ENCODE measurements around the gene C6orf89. TPM values are rescaled to one million over a fixed set of nuclear protein-coding genes. Genes with fewer than 3 reads are reported as not detected.

The C6orf89 gene
- total RNA-seq, 1 experiment from 2014 or later, result 11.8 TPM

GRCh38 chr6:36904851-36905393 lies 19.2 kb downstream of the C6orf89 start:
- no peak overlapping the region for H3K56ac ChIP-seq (ENCODE audit: insufficient read length, low read depth, low read length)
- H4K5ac ChIP-seq (ENCODE audit: insufficient read length, low read depth, low read length), result no peak overlapping the region
- H3K23ac ChIP-seq (ENCODE audit: insufficient read length, low read depth, low read length), result no peak overlapping the region
- no peaks in the 10 kb centered on the region for H3K79me2 ChIP-seq (ENCODE audit: insufficient read depth, low read length)
- H2BK20ac ChIP-seq (ENCODE audit: low read depth, low read length, poor library complexity, severe bottlenecking), result peak overlapping the region; percentile 32
- no peaks in the 10 kb centered on the region for H3K79me1 ChIP-seq (ENCODE audit: insufficient read depth, low read depth, low read length, poor library complexity, severe bottlenecking)
- H3K4me1 Mint-ChIP-seq, result peaks cover 0 to 6% of the 10 kb centered on the region in 2 experiments; a peak in 2 of 4 replicates
- no peak for TF ChIP-seq CTCF (conservative IDR thresholded peaks at IDR 0.05)
- peaks cover 2% of the 10 kb centered on the region; the same call in 1 of the 2 replicates for H3K4me1 ChIP-seq (ENCODE audit: insufficient read depth, low read length)
- H3K27me3 Mint-ChIP-seq (ENCODE audit: low read depth), result no peaks in the 10 kb centered on the region
- no peak overlapping the region for H3K9ac ChIP-seq (ENCODE audit: extremely low read depth, insufficient read length, low read length)
- H3K27ac Mint-ChIP-seq, result no peak overlapping the region
- H2BK12ac ChIP-seq (ENCODE audit: insufficient read length, low read depth, low read length), result no peak overlapping the region
- no peaks in the 10 kb centered on the region for H4K20me1 ChIP-seq (ENCODE audit: control insufficient read depth, insufficient read depth, insufficient read length)
- no peaks in the 10 kb centered on the region for H3K9me3 ChIP-seq (ENCODE audit: control insufficient read depth, low read depth, low read length)
- H2BK5ac ChIP-seq (ENCODE audit: insufficient read length, low read length), result no peak overlapping the region
- no peak overlapping the region for H2AFZ ChIP-seq (ENCODE audit: low read length)
- no peaks in the 10 kb centered on the region for H3K9me3 Mint-ChIP-seq
- no peak overlapping the region for H4K91ac ChIP-seq (ENCODE audit: insufficient read length, low read depth, low read length)
- H3K14ac ChIP-seq (ENCODE audit: insufficient read depth, low read length), result no peak overlapping the region
- H3K4me2 ChIP-seq (ENCODE audit: insufficient read depth, insufficient read length, low read length), result no peak overlapping the region
- WGBS (ENCODE audit: extremely low coverage, insufficient read length, low lambda C conversion rate), result no CpG with 5 or more reads among the region's 5 CpGs
- no peak overlapping the region for H3T11ph ChIP-seq (ENCODE audit: low read length)
- no peaks in the 10 kb centered on the region for H3K23me2 ChIP-seq (ENCODE audit: insufficient read length, low read depth, low read length, poor library complexity, severe bottlenecking)
- no peak for DNase-seq
- peaks cover 0 to 6% (median 4%) of the 10 kb centered on the region in 3 experiments; a peak in 2 of 7 replicates for H3K36me3 Mint-ChIP-seq (ENCODE audit: insufficient read depth in 1 of 3, low read depth in 3 of 3)
- H3K4ac ChIP-seq (ENCODE audit: low read depth, low read length), result no peak overlapping the region
- no peaks in the 10 kb centered on the region for H3K27me3 ChIP-seq (ENCODE audit: insufficient read depth, low read length)
- no peak overlapping the region for H3K27ac ChIP-seq (ENCODE audit: insufficient read length, low read depth, low read length)
- no peak overlapping the region for H2BK120ac ChIP-seq (ENCODE audit: low read depth, low read length, poor library complexity, severe bottlenecking)
- no peak overlapping the region for H3K4me3 Mint-ChIP-seq
- H2BK15ac ChIP-seq (ENCODE audit: low read depth, low read length), result no peak overlapping the region
- H2AK5ac ChIP-seq (ENCODE audit: insufficient read length, low read length), result no peak overlapping the region
- no peak overlapping the region for H3K18ac ChIP-seq (ENCODE audit: insufficient read length, low read depth, low read length)
- no peak overlapping the region for H4K8ac ChIP-seq (replicated peaks; ENCODE audit: insufficient read length, low read depth, low read length)

Data from H9 (cell line).